Thoracic aorta (tissue), 2 donors: ENCODE measurements around the gene OTUB2. TPM values are rescaled to one million over a fixed set of nuclear protein-coding genes. Genes with fewer than 3 reads are reported as not detected.
A peak's percentile ranks its signal among the peaks of the same experiment; 100 is the strongest.

Experiments used
- ATAC-seq: fragments of 150-250 bp; one replicate; pipeline ENCODE4 v1.8.0; 2017; ENCODE audit warnings: low read depth; ENCODE audit not compliant: insufficient number of reproducible peaks, low FRiP score
- DNase-seq: peaks from one replicate; pipeline ENCODE4 v3.0.0-alpha.2; 2020; ENCODE audit warnings: low spot score
- H3K27ac ChIP-seq, 2 donors: fragments of 200-600 bp; sonication (generic); 1 replicate in 1 of 2; 2 replicates in 1 of 2; pipeline ENCODE4 v1.5.1; 2016; ENCODE audit warnings: mild to moderate bottlenecking in 2 of 2, moderate library complexity in 2 of 2
- H3K27me3 ChIP-seq: fragments of 200-600 bp; sonication (generic); replicated peaks from 2 replicates; pipeline ENCODE4 v1.6.0; 2016; ENCODE audit warnings: mild to moderate bottlenecking; ENCODE audit not compliant: insufficient read depth
- H3K36me3 ChIP-seq: fragments of 200-600 bp; sonication (generic); one replicate; pipeline ENCODE4 v1.5.1; 2016
- H3K4me1 ChIP-seq, 2 donors: fragments of 200-600 bp; sonication (generic); 1 replicate in 1 of 2; 2 replicates in 1 of 2; pipeline versions ENCODE4 v1.5.1 to v1.6.0; 2016; ENCODE audit warnings: low read depth in 2 of 2, mild to moderate bottlenecking in 1 of 2; ENCODE audit not compliant: control insufficient read depth in 1 of 2
- H3K4me3 ChIP-seq: fragments of 200-600 bp; sonication (generic); 2 replicates; pipeline ENCODE4 v1.5.1; 2016; ENCODE audit warnings: mild to moderate bottlenecking
- H3K9me3 ChIP-seq: fragments of 200-600 bp; sonication (generic); 2 replicates; pipeline ENCODE4 v1.5.1; 2016
- CTCF ChIP-seq: fragments of 200-600 bp; sonication (generic); IDR thresholded peaks from one replicate; pipeline ENCODE4 v1.5.1; 2019; ENCODE audit warnings: antibody characterized with exemption
- total RNA-seq, 2 donors: library from RNA; depleted of rRNA; stranded (reverse); fragments of >200 nt; gene quantifications; one replicate each; pipeline versions ENCODE4 v1.1.0 to v1.2.3, GENCODE V29; 2016

The OTUB2 gene
- under 1 TPM; 0.14 to 0.71 TPM for total RNA-seq

GRCh38 chr14:94026173-94026888 is at the start of gene OTUB2:
Gene OTUB2 (plus strand): TSS chr14:94026340. CDS start chr14:94026538, 198 bp downstream.
- peak; percentile 96 for ATAC-seq

GRCh38 chr14:93976477-93977057 is 49.6 kb upstream of the OTUB2 start, which contains the start of gene ASB2:
Gene ASB2 (minus strand): TSS chr14:93976570. CDS start chr14:93964539, 12,031 bp downstream.
- Histone ChIP-seq H3K36me3 (no peaks in the 10 kb centered on the region), H3K4me3 (peak within 1 kb of the TSS; percentile 71), H3K27ac (peak within 1 kb of the TSS; percentile 90 to 95), H3K9me3 (no peaks in the 10 kb centered on the region), H3K27me3 (no peaks in the 10 kb centered on the region), H3K4me1 (peaks cover 19 to 83% of the 10 kb centered on the region in 2 donors)
- TF ChIP-seq CTCF, result no peak
- ATAC-seq (peak; percentile 53), DNase-seq (no peak)

More at GRCh38 chr14:94026173-94026888, at the start of gene OTUB2:
- no peak for TF ChIP-seq CTCF
- Histone ChIP-seq H3K9me3 (no peaks in the 10 kb centered on the region), H3K27me3 (no peaks in the 10 kb centered on the region), H3K27ac (no peak within 1 kb of the TSS), H3K4me3 (peak within 1 kb of the TSS; percentile 78), H3K36me3 (no peaks in the 10 kb centered on the region), H3K4me1 (no peaks in the 10 kb centered on the region)
- DNase-seq, result peak; percentile 91

- peak overlapping the region; percentile 71 for H3K4me3 ChIP-seq
Observed at GRCh38 chr14:93977171-93977570, 49.0 kb upstream of the OTUB2 start.

GRCh38 chr14:93977790-93978581 is 48.2 kb upstream of the OTUB2 start:
- DNase-seq, result no peak
- H3K4me3 ChIP-seq, result no peak overlapping the region
- no peaks in the 10 kb centered on the region for H3K27me3 ChIP-seq
- TF ChIP-seq CTCF, result no peak
- H3K27ac ChIP-seq, result peak overlapping the region; percentile 90 to 95
- H3K9me3 ChIP-seq, result no peaks in the 10 kb centered on the region
- ATAC-seq, result no peak
- peaks cover 12 to 86% of the 10 kb centered on the region in 2 donors for H3K4me1 ChIP-seq
- no peaks in the 10 kb centered on the region for H3K36me3 ChIP-seq

More at GRCh38 chr14:93977171-93977570, 49.0 kb upstream of the OTUB2 start:
- H3K36me3 ChIP-seq, result no peaks in the 10 kb centered on the region
- H3K9me3 ChIP-seq, result no peaks in the 10 kb centered on the region
- ATAC-seq (no peak), DNase-seq (no peak)
- TF ChIP-seq CTCF, result no peak
- peaks cover 17 to 86% of the 10 kb centered on the region in 2 donors for H3K4me1 ChIP-seq
- H3K27me3 ChIP-seq, result no peaks in the 10 kb centered on the region
- peak overlapping the region; percentile 90 to 95 for H3K27ac ChIP-seq

GRCh38 chr14:93978735-93979134 is 47.4 kb upstream of the OTUB2 start:
- Histone ChIP-seq H3K36me3 (no peaks in the 10 kb centered on the region), H3K27ac (peak overlapping the region; percentile 90 to 95), H3K4me1 (peaks cover 9 to 81% of the 10 kb centered on the region in 2 donors), H3K9me3 (no peaks in the 10 kb centered on the region), H3K27me3 (no peaks in the 10 kb centered on the region), H3K4me3 (no peak overlapping the region)
- ATAC-seq (no peak), DNase-seq (no peak)
- no peak for TF ChIP-seq CTCF
